HG03045 (cell line): ENCODE data around the gene RAB8A.

Source experiments
- ATAC-seq: cut with Tn5 transposase; IDR thresholded peaks from one replicate; pipeline ENCODE4 v1.9.1; 2021; ENCODE audit warnings: mild to moderate bottlenecking, moderate library complexity; ENCODE audit not compliant: unreplicated experiment

The RAB8A gene

GRCh38 chr19:16111909-16112752 lies 442 bp downstream of the RAB8A start:
- no peak for ATAC-seq

GRCh38 chr19:16112778-16113177 lies 1.1 kb downstream of the RAB8A start:
- no peak for ATAC-seq

- ATAC-seq = no peak
Observed at GRCh38 chr19:16113727-16114126, 2.0 kb downstream of the RAB8A start.

GRCh38 chr19:16115301-16116039 lies 3.8 kb downstream of the RAB8A start:
- ATAC-seq = no peak

- ATAC-seq = no peak
Observed at GRCh38 chr19:16116067-16116466, 4.4 kb downstream of the RAB8A start.

GRCh38 chr19:16117594-16118033 lies 5.9 kb downstream of the RAB8A start:
- ATAC-seq = no peak

GRCh38 chr19:16118489-16119033 lies 6.9 kb downstream of the RAB8A start:
- peak; percentile 65 for ATAC-seq

- ATAC-seq = peak; percentile 18
Observed at GRCh38 chr19:16119075-16119857, 7.6 kb downstream of the RAB8A start.

- ATAC-seq = no peak
Observed at GRCh38 chr19:16121141-16121540, 9.5 kb downstream of the RAB8A start.

GRCh38 chr19:16121967-16122366 lies 10.3 kb downstream of the RAB8A start:
- no peak for ATAC-seq

GRCh38 chr19:16124953-16125352 lies 13.3 kb downstream of the RAB8A start:
- no peak for ATAC-seq

GRCh38 chr19:16125737-16126495 lies 14.2 kb downstream of the RAB8A start:
- no peak for ATAC-seq

GRCh38 chr19:16127080-16127479 lies 15.4 kb downstream of the RAB8A start:
- ATAC-seq = no peak

- ATAC-seq = no peak
Observed at GRCh38 chr19:16127776-16128371, 16.2 kb downstream of the RAB8A start.

- ATAC-seq = no peak
Observed at GRCh38 chr19:16131648-16132047, 20.0 kb downstream of the RAB8A start.

- no peak for ATAC-seq
Observed at GRCh38 chr19:16133818-16134217, 22.1 kb downstream of the RAB8A start.

- ATAC-seq = no peak
Observed at GRCh38 chr19:16134510-16134909, 22.8 kb downstream of the RAB8A start.

GRCh38 chr19:16135430-16136127 lies 23.9 kb downstream of the RAB8A start:
- no peak for ATAC-seq
